Activated CD8-positive, alpha-beta memory T cell treated with anti-CD3 and anti-CD28 coated beads, Interleukin-2, amount 50 U/mL, for 1 hour (primary cell): Measurements from ENCODE around the gene WNK1.

Experiments
- DNase-seq: peaks from one replicate; pipeline ENCODE4 v3.0.0-alpha.2; 2020; ENCODE audit errors: extremely low read depth

The WNK1 gene

DNA sequence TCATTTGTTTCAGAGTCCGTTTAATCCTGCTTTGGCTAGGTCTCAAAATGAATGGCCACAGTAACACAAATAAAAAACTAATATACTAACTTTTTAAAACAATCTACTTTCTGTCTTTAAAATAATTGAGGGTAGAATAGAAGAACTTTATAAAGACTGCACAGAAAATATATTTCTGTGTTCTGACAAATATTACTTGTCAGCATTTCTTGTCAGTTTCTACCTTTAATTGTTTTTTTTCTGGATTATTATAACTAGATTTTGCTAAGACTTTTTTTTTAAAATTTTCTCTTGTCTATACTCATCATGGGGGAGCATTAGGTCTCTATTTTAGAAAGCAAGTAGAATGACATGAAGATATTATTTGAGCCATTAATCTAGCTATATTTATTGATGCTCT is 110.9 kb downstream of the WNK1 start:
- no peak for DNase-seq

GRCh38 chr12:865614-866013 is 113.2 kb downstream of the WNK1 start:
- no peak for DNase-seq

GRCh38 chr12:867905-868304 is 115.5 kb downstream of the WNK1 start:
- DNase-seq: no peak

GRCh38 chr12:868722-869121 is 116.3 kb downstream of the WNK1 start:
- DNase-seq: no peak

- DNase-seq: no peak
Observed at GRCh38 chr12:870378-870777, 118.0 kb downstream of the WNK1 start.

GRCh38 chr12:873954-874353 is 121.6 kb downstream of the WNK1 start:
- DNase-seq: no peak

DNA sequence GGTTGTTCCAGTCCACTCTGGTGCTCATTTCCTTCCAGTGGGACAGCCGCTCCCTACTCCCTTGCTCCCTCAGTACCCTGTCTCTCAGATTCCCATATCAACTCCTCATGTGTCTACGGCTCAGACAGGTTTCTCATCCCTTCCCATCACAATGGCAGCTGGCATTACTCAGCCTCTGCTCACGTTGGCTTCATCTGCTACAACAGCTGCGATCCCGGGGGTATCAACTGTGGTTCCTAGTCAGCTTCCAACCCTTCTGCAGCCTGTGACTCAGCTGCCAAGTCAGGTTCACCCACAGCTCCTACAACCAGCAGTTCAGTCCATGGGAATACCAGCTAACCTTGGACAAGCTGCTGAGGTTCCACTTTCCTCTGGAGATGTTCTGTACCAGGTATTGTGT is 127.3 kb downstream of the WNK1 start:
- DNase-seq: no peak

DNA sequence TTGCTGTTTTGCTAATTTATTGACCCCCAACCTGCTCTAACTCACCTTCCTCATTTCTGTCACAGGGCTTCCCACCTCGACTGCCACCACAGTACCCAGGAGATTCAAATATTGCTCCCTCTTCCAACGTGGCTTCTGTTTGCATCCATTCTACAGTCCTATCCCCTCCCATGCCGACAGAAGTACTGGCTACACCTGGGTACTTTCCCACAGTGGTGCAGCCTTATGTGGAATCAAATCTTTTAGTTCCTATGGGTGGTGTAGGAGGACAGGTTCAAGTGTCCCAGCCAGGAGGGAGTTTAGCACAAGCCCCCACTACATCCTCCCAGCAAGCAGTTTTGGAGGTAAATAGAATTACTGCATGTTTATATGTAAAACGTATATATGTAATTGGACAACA is 128.3 kb downstream of the WNK1 start:
- no peak for DNase-seq

- no peak for DNase-seq
Observed at GRCh38 chr12:884746-885414, 132.5 kb downstream of the WNK1 start.

DNA sequence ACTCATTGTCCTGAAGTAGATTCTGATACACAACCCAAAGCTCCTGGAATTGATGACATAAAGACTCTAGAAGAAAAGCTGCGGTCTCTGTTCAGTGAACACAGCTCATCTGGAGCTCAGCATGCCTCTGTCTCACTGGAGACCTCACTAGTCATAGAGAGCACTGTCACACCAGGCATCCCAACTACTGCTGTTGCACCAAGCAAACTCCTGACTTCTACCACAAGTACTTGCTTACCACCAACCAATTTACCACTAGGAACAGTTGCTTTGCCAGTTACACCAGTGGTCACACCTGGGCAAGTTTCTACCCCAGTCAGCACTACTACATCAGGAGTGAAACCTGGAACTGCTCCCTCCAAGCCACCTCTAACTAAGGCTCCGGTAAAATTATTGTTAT is 133.3 kb downstream of the WNK1 start:
- no peak for DNase-seq

DNA sequence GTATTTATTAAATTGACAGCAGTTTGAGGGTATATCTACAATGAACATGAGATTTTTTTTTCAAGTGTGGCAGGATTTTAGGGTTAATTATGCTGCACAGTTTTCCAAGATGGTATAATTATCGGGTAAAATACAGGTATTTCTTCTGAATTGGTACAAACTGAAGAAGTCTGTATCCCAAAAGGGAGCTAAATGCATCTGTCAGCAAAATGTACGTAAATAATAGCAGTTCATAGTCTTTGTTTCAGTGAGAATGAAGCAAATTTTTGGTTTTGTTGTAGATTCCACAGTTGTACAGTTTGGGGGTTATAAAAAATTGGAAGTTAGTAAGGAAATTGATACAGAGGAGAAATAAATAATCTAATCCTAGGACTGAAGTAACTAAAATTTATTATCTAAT is 133.8 kb downstream of the WNK1 start:
- no peak for DNase-seq

DNA sequence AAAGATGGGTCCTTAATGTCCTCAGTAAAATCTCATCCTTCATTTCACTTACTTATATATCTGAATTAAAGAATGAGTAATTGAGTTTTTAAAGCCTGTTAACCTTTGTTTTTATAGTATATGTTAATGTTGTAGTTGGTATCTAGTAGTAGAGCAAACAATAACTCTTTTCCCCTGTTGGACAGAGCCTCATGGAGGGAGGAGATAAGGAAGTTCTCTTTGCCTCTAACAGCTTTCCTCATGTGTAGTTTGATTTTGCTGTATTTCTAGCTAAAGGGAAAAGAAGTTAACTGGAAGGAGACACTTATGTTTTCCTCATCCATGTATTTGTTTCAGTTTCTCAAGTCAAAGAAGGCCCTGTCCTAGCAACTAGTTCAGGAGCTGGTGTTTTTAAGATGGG is 141.8 kb downstream of the WNK1 start:
- no peak for DNase-seq

GRCh38 chr12:896031-896430 is 143.7 kb downstream of the WNK1 start:
- no peak for DNase-seq

DNA sequence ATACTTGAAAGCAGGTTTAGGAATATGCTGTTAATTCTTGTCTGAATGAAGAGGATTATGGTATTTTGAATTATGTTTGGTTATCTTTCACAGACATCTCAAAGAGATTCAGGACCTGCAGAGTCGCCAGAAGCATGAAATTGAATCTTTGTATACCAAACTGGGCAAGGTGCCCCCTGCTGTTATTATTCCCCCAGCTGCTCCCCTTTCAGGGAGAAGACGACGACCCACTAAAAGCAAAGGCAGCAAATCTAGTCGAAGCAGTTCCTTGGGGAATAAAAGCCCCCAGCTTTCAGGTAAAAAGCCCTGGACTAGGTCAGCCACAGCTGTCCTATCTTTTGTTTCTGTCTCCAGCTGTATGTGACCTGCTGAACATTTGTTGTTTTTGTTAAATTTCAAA is 145.0 kb downstream of the WNK1 start:
- no peak for DNase-seq

GRCh38 chr12:902581-902980 is 150.2 kb downstream of the WNK1 start:
- DNase-seq: no peak

- DNase-seq: no peak
Observed at GRCh38 chr12:903055-903454, 150.7 kb downstream of the WNK1 start.

DNA sequence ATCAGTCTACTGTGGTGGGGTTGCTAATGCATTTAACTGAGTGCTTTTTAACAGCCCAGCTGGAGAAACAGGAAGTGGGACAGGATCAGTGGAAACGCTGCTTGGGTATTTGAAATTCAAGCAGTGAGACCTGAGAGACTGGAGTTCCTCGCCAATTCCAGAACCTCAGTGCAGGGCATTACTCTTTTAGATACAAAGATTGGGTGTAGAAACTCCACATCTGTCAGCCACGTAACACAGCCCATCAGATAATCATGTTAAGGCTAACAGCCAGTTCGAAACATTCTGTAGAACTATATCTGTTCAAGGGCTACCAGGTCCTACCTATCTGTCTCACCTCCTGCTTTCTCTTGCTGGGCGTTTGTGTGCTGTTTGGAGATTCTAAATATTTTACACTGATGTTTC is 151.6 kb downstream of the WNK1 start:
- DNase-seq: no peak

DNA sequence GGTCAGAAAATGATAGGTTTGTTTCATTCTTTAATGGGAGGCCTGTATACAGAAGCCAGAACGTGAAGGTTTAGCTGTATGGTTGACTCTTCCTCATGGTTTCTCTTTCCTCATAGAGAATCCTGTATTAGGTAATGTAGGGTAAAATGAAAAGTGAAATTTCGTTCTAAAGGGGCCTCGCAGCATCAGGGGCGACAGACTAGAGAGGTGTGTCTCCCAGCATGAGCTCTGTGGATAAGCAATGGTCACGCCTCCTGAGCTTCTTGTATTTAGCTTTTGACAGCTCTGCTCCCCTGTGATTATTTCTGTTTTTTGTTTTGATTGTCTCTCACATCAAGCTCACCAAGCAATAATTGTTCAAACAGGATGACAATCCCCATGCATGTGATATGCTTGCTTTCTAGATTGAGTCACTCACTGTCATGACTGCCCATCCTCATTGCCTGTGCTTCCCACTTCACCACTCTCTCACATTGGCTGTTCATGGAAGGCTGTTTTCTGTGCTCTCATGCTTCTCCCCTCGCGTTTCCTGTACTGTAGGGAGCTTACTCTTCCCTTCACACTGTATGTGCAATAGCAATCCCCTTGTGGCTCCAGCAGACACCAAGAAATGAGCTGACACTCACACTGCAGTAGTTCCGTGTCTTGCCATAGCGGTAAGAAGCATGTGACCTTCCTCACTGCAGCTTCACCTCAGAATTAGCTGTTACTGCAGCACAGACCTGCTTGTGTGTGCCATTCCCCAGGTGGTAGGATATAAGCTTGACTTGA is 153.1 kb downstream of the WNK1 start:
- no peak for DNase-seq

GRCh38 chr12:906062-906585 is 153.7 kb downstream of the WNK1 start:
- DNase-seq: no peak

DNA sequence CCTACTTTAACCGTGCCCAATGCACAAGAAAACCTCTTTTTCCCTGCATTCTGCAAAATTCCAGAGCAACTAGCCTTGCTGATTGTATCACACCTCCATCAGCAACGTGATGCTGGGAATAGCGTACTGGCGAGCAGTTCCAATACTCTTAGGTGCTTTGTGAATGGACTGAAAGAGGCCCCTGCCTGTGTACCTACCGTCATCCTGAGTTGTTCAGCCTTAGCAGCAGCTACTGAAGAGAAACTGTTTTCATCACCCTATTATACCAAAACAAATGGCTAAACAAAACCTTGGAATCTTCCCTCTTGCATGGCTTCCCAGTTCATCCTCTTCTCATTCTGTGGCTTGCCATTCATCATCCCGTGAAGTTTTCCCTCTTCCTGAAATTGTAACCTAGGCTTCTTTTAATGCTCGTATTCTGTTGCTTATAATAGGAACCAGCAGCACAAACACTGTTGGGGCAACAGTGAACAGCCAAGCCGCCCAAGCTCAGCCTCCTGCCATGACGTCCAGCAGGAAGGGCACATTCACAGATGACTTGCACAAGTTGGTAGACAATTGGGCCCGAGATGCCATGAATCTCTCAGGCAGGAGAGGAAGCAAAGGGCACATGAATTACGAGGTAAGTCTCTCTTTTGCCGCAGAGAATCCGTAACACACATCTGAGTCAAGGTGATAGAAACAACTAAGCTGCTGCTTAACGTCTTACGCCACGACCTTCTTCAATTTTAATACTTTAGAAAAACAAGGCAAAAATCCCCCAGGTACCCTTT is 155.2 kb downstream of the WNK1 start:
- no peak for DNase-seq

GRCh38 chr12:909861-910260 is 157.5 kb downstream of the WNK1 start:
- DNase-seq: no peak

DNA sequence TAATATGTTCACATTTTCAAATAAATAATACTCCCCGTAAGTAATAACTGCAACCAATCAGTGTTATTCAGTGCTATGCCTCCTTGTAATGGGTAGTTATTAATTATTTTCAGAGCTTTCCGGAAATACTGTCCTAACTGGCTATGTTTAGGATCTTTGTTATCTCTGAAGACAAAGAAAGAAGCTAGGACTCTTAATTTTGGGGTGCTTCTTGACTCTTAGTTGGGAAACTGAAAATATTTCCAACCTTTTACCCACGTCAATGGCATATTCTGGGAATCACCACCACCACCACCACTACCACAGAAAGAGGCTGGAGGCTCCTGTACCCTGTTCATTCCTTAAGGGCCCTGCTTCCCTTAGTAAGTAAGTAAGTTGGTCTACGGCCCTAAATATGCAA is 158.0 kb downstream of the WNK1 start:
- DNase-seq: no peak
